Stimulated activated CD8-positive, alpha-beta memory T cell treated with anti-CD3 and anti-CD28 coated beads, Interleukin-4, amount 100 ng/mL, for 1 hour (primary cell): ENCODE data around the gene IQGAP2.
A peak's percentile ranks its signal among the peaks of the same experiment; 100 is the strongest.
"Not testable (repeated sequence)": the region's sequence is repeated elsewhere in the genome, so short reads cannot be mapped to it uniquely, and the experiment has no call there.

Source experiments
- DNase-seq, 2 donors: peaks; one replicate each; pipeline ENCODE4 v3.0.0-alpha.2; 2020; ENCODE audit warnings: low read depth in 2 of 2, low spot score in 1 of 2

Gene IQGAP2

GRCh38 chr5:76641514-76642120 lies 238.5 kb downstream of the IQGAP2 start:
- DNase-seq: peak; percentile 39 to 47

DNA sequence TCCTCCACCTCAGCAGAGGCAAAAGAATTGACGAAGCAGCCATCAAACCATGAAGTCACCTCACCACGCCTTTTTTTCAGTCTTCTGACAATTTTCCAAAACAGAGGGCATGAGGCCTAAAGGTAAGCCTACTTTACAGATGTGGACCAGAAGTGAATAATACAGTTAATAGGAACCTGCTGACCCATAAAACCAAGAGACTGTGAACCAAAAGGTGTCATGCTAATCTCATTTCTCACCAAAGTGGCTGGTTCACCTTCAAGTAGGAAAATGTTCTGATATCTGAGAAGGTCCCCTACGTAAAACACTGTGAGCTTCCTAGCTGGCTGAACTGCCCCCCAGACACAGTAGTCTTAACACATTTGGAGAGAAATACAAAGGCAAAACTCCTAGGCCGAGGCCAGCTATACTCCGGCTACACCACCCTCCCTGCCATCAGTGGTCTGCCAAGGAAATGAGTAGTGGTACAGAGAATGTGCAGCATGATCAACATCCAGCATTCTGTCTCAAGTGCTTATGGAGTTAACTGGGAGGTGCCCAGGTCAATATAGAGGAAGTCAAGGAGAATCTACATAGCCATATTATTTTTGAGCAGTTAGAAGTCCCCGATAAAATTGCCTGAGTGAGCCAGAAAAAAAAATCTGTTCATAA lies 239.4 kb downstream of the IQGAP2 start:
- DNase-seq: no peak

DNA sequence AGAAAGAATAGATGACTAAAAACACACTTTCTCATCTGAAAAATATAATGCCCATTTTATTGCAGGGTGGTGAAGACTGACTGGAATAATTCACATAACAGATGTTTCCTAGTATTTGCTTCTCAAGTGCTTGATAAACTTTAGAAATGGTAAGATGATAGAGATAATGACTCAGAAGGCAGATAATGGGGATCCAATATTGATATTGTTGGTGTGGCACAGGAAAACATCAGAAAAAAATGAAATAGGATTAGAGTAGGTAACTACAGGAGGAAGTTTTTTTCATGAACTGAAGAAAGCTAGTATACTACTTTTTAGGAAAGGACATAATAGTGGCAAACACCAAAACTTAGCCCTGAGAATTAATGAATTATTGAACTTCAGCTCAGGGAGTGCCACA lies 240.3 kb downstream of the IQGAP2 start:
- no peak for DNase-seq

DNA sequence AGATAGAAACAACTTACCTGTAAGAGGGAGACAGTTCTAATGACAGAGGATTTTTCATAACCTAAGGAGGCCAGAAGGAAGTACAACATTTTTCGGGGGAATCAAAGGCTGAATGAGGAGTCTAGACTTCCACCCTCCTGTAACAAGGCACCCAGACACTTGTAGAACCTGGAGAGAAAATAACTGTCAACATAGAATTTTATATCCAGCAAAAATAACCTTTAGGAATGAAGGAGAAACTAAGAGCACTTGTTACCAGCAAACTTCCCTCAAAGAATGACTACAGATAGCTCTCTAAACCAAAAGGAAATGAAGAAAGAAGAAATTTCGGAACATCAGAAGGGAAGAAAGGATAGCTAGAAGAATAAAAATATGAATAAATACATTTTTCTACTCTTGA lies 246.1 kb downstream of the IQGAP2 start:
- DNase-seq: no peak

- DNase-seq: no peak
Measured at GRCh38 chr5:76652809-76653414, 249.8 kb downstream of the IQGAP2 start.

- DNase-seq: no peak
Measured at GRCh38 chr5:76657091-76657490, 254.0 kb downstream of the IQGAP2 start.

GRCh38 chr5:76657683-76658311 lies 254.7 kb downstream of the IQGAP2 start:
- DNase-seq: no peak

- DNase-seq: no peak
Measured at GRCh38 chr5:76660360-76660759, 257.3 kb downstream of the IQGAP2 start.

DNA sequence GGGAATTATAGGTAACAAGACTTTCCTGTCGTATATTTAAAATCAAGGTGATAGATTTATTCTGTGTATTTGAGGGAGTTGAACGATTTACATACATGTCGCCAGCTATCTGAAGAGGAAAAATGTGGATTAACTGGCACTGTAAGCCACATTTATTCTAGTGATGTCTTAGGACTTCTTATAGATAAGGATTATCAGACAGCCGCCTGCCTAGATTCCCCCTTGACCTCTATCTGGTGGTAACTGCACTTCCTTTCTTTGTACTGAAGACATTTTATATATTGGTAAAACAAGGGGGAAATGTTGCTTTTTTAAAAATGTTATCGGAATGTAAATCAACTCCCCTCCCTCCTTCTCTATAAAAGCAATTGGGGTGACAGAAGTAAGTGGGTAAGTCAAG lies 259.4 kb downstream of the IQGAP2 start:
- no peak for DNase-seq

- no peak for DNase-seq
Measured at GRCh38 chr5:76663573-76663972, 260.5 kb downstream of the IQGAP2 start.

DNA sequence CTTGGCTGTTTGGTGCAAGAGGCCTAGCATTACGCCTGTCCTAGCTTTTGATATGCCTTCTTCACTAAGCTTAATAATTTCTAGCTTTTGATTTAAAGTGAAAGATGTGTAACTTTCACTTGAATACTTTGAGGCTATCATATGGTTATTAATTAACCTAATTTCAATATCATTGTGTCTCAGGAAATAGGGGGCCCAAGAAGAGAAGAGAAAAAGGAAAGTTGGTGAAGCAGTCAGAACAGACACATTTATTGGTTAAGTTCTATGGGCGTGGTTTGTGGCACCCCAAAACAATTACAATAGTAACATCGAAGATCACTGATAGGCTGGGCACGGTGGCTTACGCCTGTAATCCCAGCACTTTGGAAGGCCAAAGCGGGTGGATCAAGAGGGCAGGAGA lies 261.0 kb downstream of the IQGAP2 start:
- DNase-seq: no peak

DNA sequence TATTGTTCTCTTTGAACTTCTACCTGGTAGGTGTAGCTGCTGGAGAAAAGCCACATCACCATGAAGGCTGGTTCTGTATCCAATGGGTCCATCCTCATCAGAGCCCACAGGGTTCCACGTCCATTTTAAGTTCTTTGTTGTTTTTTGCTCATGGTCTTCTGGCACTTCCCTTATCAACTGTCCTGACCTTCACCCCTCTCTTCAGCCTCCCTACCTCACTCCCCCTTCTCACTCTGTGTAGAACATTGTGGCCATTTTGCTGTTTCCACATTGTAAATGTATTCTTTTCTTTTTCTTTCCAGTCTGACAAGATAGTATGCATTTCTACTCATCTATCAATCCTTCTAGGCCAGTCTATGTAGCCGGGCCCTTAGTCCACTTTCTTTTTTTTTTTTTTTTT lies 264.4 kb downstream of the IQGAP2 start:
- no peak for DNase-seq

- no peak for DNase-seq
Measured at GRCh38 chr5:76669245-76669644, 266.2 kb downstream of the IQGAP2 start.

DNA sequence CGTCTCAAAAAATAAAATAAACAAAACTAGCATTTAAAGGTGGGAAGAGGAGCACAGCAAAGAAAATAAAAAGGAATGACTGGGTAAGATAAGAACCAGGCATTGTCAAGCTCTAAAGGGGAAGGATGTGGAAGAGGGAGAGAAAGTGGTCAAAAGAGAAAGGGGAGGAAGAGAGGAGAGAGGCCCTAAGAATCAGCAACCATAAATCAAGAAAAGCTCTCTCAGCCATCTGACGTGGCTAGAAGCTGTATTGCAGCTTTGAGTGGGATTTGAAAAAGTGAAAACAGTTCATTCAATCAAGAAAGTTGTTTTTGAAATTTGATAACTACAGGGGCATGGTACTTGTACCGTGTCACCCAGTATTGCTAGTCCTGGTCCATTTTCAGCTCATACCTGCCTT lies 267.4 kb downstream of the IQGAP2 start:
- no peak for DNase-seq

DNA sequence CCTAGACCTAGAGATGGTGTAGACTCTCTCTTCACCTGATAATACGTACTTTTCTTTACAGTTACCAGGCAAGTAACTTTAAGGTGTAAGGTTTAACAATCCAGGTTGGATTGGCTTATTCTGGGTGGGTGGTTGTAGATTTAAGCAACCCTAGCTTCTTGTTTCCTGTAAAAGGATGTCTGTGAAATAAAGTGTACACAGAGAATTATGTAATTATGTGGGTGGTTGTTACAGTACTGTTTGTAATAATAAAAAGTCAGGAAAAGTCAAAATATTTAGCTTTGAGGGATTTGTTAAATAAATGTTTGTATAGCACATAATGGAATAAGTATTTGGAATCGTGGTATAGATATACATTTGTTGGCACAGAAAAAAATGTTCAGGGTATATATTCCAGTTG lies 269.2 kb downstream of the IQGAP2 start:
- DNase-seq: no peak

- DNase-seq: no peak
Measured at GRCh38 chr5:76673125-76673524, 270.0 kb downstream of the IQGAP2 start.

GRCh38 chr5:76674330-76675066 lies 271.4 kb downstream of the IQGAP2 start:
- DNase-seq: no peak

GRCh38 chr5:76675364-76675763 lies 272.3 kb downstream of the IQGAP2 start:
- no peak for DNase-seq

DNA sequence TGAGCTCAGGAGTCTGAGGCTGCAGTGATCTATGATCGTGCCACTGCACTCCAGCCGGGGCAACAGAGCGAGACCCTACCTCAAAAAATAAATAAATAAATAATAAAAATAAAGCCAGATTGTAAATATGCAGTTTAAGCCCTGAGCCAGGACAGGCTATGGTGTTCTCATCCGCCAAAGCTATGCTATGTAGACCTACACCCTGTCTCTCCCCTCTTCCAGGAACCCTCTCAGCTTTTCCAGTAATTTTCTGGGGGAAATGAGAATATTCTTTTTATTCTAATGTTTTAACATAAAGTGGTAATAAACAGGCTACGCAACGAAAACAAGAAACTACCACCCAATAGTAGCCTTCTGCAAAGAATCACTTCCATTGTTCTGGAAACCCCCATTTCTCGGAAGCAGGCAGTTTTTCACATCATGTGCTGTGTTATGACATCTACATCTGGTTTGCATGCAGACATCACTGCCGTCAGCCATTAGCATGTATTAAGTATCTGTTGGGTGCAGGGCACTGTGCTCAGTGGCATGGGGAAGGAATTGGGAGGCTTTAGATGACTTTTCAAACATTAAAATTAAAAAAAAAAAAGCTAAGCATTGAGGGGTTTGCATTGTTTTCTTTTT lies 274.9 kb downstream of the IQGAP2 start:
- DNase-seq: no peak

DNA sequence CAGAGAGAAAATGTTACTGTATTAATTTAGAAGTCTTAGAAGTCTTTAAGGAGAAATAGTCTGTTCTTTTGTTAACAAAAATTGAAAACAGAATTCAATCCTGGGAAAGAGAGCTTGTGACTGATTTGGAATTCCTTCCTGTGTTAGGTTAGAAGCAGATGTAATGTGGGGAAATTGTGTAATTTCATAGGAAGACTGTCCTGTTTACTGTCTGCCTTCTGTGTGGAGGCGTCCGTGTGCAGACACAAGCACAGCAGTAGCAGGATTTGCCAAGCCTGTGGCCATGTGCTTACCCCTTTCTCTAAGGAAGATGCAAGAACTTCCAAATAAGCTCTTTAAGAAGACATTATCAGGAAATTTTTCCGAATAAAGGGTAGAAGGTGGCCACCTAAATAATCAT lies 276.1 kb downstream of the IQGAP2 start:
- no peak for DNase-seq

GRCh38 chr5:76680826-76681225 lies 277.7 kb downstream of the IQGAP2 start:
- DNase-seq: not testable (repeated sequence)
